ENCODE results near the gene SIK3.
"Not testable (repeated sequence)": the region's sequence is repeated elsewhere in the genome, so short reads cannot be mapped to it uniquely, and the experiment has no call there.

SIK3 gene

DNA sequence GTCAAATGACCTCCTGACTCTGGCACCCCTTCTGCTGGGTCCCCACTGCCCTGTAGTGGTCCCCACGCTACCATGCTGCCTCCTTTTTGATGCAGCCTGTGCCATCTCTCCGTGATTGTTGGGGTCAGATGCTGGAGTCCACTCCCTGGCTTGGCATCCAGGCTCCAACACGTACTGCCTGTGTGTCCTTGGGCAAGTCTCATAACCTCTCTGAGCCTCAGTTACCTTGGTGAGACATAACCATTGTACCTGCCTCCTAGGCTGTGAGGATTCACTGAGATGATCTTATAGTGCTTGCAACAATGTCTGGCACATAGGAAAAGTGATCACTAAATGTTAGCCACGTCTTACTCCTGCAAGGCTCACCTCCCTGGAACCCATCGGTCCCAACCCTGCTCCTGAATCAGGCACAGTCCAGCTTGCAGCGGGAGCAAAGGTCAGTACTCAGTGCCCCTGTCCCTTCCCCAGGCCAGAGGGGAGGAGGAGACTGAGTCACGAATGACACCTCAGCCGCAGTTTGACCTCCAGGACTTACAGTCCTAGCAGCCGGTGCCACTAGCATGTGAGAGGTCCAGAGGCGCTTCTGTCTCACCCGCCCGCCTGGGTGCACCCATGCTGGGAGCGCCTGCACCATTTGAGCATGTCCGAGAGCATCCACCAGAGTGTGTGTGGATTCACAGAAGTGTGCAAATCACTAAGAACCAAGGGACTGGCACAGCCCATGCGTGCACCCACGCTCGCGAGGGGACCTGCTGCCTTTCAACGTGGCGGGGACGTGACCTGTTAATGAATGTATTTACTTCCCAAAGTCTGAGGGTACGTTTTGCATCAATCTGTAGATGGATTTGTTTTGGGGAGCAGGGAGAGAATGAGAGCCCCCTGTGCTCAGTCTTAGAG is 272.1 kb downstream of the SIK3 start:
- no peak for DNase-seq (ENCODE audit: low spot score)

DNA sequence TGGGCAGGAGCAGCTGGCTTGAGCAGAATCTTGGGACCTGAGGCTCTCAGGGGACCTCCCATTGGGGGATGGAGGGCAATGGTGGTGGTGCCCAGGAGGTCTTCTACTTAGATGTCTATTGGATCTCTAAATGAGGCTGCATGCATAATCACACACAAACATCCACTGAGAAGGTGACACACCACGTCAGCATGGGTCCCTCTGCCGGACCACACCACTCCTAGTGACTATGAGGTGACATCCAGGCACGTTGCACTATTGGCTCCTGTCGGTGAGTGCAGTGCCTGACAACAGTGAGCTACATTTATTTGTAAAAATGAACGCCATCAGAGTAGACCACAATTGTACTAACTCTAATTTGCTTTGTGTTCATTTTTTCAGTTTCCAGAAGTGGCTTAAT is 272.8 kb downstream of the SIK3 start:
- DNase-seq (ENCODE audit: low spot score): no peak

DNA sequence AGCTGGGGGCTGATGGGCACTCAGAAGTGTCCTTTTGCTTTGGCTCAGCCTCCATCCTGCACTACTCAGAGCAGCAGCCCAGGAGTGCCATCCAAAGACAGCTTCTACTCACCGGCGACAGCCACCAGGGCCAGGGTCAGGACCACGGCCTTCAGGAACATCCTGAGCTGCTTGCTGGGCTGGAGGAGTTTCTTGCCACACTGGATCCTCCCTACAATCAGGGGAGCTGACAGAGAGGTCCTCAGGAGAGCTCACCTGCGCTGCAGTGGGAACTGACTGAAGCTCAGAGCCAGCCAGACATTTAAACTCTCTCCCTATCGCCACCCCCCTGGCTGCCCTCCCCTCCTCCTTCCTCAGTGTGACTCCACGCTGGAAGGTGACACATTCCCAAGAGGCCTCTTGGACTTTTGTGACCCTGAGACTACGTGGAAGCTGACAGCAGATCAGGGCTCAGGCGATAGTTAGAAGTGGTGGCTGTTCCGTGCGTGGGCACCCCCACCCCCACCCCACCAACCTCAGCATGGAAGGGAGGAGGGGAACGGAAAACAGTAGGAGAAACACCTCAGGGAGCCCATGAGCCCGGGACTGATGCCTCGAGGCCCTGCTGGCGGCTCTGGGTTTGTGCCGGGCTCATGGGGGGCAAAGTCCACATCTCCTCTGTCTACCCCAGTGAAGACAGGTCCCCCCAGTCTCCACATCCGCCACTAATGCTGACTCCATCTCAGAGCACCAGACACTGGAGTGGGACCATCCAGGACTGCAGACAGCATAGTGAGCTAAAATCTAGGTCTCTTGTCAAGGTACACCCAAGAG is 275.0 kb downstream of the SIK3 start, which contains the start of gene APOA4:
Gene APOA4, minus strand, starts transcription at position 274 of the 813 bp plus-strand sequence. Its CDS starts 113 bp downstream, at position 161.
- DNase-seq (ENCODE audit: low spot score): no peak

DNA sequence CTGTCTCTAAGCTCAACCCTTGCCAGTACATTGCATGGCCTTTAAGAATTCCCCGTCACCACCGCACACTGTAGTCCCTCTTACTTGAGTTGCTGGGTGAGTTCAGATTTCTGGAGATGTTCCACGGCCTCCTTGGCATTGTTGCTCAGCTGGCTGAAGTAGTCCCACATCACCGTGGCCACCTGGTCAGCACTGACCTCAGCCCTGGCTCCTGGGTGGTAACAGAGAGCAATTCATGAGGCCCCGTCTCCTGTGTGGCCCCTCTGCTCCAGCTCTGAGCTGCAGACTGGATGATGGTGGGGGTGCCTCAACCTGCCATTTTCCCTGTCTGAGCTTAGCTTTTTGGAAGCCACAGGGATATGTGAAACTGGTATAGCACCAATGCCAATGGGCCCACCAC is 275.7 kb downstream of the SIK3 start:
- no peak for DNase-seq (ENCODE audit: low spot score)

DNA sequence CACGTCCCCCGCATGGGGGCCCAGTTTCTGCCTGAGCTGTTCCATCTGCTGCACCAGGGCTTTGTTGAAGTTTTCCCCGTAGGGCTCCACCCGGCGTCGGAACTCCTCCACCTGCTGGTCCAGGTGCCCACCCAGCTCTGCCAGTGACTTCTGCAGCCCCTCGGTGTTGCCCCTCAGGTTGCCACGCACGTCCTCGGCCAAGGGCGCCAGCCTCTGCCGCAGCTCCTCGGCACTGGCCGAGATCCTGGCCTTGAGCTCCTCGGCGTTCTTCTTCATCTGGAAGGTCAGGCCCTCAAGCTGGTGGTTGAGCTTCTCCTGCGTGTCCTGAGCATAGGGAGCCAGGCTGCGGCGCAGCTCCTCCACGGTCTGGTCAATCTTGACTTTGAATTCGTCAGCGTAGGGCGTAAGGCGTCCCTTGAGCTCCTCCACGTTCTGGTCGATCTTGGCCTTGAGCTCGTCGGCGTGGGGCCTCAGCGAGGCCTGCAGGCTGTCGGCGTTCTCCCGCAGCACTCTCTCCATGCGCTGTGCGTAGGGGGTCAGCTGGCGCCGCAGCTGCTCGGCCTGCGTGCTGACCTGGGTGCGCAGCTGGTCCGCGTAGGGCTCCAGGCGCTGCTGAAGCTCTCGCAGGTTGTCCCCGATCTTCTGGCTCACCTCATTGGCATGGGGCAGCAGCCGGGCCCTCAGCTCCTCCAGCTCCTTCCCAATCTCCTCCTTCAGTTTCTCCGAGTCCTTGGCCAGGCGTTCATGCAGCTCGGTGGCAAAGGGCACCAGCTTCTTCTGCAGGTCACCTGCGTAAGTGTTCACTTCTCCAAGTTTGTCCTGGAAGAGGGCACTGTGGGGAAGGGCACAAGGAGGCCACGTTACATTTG is 276.9 kb downstream of the SIK3 start:
- no peak for DNase-seq (ENCODE audit: low spot score)

DNA sequence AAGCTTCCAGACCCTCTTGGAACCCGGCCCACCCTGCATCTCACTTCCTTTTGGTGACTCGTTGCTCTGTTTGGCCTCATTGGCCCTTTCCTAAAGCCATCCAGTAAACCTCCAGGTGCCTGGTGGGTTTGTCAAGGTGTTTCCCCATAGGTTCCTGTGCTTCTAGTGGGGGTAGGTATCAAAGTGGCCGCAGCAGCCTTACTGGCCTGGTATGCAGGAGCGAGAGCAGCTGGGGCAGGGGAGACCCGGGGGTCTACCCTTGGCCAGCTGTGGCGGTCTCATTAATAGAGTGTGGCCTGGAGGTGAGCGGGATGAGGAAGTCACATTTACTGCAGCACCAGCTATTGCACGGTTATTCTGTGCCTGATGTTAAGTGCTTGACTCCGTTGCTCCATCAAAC is 279.2 kb downstream of the SIK3 start:
- no peak for DNase-seq (ENCODE audit: low spot score)

DNA sequence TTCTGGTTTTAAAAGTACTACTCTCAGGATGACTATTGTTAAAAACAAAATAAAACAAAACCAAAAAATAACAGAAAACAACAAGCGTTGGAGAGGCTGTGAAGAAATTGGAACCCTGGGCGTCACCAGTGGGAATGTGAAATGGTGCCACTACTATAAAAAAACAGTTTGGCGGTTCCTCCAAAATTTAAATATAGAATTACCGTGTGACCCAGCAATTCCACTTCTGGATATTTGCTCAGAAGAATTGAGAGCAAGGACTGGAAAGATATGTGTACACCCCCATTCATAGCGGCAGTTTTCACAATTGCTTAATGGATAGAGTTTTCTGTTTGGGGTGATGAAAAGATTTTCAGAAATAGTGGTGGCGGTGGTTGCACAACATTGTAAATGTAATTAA is 283.7 kb downstream of the SIK3 start:
- no peak for DNase-seq (ENCODE audit: low spot score)

DNA sequence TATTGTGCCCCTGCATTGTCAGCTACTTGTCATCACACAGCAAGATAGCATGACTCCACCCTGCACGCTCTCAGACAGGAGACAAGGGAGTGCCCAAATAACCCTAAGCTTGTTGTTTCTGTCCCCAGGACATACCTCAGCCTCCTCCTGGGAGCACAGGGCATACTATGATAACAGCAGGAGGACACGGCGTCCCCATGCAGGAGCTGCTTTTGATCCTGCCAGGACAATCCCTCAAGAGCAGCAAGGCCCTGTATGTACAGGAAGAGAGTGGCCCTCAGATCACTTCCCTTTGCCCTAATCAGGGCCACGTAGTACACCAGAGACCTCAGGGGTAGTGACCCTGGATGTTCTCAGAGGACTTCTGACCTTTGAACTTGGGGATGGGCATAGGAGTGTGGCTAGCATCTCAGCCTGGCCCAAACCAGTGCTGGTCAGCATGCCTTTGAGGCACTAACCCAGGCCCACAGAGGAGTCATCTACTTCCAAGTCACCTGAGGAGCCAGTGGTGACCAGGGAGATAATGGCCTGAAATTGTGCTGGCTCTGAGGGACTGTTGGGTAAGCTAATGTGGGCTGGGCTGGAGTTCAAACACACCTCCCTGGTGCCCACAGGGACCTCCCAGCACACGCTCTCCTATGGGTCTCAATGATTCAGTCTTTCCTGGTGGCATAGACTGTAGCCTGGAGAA is 284.3 kb downstream of the SIK3 start:
- no peak for DNase-seq (ENCODE audit: low spot score)

DNA sequence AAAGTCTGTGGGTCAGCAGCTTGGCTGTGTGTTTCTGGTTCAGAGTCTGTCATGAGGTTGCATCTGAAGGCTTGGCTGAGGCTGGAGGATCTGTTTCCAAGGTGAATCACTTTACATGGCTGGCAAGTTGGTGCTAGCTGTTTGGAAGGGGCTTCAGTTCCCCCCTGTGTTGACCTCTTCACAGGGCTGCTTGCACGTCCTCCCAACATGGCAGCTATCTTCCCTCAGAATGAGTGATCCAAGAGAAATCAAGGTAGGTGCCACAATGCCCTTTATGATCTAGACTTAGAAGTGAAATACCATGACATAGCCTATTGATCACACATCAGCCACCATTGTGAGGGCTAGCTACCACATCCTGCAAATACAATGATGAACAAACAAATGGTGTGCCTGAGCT is 285.1 kb downstream of the SIK3 start:
- no peak for DNase-seq (ENCODE audit: low spot score)

DNA sequence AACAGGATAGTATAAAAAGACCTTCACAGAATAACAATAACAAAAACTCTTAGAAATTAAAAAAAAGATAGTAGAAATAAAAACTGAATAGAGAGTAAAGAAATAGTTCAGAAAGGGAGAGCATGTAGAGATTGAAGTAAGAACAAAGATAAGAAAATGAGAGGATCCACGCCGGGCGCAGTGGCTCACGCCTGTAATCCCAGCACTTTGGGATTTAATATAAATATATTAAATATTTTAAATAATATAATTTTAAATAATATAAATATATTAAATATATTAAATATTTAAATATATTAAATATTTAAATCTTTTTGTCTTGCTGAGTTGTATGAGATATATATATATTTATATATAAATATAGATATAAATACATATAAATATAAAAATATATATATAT is 286.1 kb downstream of the SIK3 start:
- DNase-seq (ENCODE audit: low spot score): no peak

DNA sequence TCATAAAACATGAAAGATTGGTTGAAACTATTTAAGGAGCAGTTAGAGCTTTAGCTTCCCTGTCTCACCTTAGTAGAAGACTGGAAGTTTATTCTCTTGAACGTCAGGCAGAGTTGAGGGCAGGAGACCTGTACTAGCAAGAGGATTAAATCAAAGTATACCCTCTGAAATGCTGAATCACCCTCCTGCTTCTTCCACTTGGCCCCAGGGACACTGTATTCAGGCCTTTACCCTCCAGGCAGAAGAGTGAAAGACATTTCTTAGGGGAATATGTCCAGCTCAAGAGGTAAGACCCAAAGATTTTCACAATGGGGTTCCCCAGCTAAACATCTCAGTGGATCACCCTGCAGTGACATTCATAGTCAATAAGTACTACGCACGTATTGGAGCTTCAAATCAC is 287.0 kb downstream of the SIK3 start:
- no peak for DNase-seq (ENCODE audit: low spot score)

DNA sequence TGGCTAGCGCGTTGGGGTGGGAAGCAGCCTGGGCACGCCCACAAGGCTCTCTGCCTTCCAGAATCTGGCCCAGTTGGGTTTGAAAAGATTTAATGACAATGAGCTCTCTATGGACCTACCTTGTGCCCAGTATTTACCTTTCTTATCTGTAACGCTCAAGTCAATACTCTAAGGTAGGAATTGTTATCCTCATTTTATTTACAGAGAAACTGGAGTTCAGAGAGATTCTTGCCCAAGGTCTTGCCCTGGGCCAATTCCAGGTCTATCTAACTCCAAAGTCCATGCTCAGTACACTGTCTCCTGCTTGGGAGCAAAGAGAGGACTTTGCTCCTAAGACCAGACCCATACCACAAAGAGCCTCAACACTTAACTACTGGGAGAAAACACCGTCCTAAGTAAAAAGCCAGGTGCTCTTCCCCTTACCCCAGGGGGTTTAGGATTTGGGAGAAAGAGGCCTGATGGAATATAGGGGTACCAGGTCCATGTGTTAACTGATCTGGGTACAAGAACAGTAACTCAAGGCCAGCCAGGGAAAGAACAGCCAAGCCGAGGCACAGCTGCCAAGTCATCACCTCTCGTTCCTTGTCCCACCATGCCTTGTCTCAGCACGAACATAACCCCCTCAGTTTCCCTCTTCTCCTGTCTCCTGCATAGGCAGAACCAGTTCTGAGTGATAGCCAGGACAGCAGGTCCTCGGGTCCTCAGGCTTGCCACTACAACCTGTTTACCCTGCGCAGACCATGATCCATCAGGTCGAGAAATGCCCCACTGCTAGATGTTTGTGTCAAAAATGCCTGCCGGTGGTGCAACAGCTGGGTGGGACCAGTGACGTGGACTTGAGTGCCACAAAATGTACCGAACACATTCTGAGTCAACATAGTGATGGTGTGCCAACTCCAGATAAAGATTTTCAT is 289.7 kb downstream of the SIK3 start:
- DNase-seq (ENCODE audit: low spot score): no peak

DNA sequence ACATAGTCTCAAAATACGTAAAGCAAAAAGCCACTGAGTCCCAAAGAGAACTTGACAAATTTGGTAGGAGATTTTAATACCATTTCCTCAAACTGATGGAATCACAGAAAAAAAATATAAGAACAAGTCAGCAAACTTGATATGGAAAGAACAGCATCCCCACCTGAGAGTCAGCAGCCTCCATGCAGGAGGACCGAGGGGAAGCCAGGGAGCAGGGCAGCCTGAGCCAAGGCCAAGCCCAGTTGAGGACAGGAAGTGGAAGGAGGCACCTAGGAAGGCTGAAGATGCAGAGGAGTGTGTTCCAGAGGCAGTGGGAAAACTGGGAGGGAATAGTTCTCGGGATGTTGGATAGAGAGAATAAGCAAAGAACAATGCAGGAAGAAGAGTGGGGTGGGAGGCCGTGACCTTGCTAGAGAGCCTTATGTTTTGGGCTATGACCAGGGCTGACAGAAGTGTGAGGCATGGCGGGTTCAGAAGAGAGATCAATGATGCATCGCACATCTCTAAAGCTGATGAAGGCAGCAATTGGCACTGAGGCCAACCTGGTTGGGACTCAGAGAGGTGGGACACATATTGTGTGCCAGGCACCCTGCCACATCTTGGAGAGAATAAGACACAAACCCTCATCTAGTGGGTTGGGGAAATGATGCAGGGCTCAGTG is 290.5 kb downstream of the SIK3 start:
- DNase-seq (ENCODE audit: low spot score): no peak

DNA sequence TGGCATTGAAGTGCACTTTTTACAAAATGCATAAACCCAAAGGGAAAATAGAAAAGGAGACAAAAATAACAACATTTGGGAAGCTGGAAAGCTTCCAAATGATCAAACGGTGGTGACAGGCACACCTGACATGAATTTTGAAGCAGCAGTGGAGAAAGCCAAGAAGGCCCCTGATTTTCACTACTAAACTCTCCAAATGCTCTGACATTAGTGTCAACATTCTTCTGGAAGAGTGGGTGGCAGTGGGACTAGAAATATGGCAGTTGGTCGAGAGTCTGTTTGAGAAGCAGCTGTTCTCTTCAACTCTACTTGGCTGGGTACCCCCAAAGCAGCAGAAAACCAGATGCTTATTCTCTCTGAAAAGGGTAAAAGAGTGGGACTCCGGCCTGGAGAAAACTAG is 294.2 kb downstream of the SIK3 start:
- no peak for DNase-seq (ENCODE audit: low spot score)

DNA sequence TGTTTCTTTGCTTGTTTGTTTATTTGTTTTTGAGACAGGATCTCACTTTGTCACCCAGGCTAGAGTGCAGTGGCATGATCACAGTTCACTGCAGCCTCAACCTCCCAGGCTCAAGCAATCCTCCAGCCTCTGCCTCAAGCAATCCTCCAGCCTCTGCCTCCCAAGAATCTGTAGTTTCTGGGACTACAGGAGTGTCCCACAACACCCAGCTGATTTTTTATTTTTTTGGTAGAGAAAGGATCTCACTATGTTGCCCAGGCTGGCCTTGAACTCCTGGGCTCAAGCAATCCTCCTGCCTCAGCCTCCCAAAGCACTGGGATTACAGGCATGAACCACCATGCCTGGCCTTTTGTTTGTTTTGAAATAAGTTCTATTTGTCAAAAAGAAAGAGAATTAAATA is 296.6 kb downstream of the SIK3 start:
- not testable (repeated sequence) for DNase-seq (ENCODE audit: low spot score)

DNA sequence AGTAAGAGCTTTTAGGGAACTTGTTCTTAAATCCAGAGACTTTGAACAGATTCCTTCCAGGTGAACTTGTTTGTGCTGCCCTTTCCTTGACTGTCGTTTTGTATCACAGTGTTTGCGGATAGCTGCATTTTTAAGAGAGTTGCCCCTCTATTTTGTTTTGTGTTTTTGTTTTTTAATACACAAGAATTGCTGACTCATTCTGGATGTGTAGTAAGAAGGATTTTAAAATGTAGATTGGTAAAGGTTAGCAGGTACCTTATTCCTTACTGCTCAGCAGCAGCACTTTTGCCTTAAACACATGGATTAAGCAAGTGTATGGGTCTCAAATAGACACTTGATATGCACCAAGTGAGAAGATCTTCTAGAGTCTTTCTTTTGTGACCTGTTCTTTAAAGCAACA is 297.6 kb downstream of the SIK3 start:
- DNase-seq (ENCODE audit: low spot score): no peak

DNA sequence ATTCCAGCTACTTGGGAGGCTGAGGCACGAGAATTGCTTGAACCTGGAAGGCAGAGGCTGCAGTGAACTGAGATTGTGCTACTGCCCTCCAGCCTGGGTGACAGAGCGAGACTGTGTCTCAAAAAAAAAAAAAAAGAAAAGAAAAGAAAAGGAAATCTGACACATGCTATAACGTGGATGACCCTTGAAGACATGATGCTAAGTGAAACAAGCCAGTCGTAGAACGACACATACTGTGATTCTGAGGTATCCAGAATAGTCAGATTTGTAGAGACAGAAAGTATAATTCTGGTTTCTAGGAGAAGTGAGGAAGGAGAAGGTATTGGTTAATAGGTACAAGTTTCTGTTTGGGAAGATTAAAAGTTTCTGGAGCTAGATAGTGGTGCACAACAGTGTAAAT is 299.9 kb downstream of the SIK3 start:
- no peak for DNase-seq (ENCODE audit: low spot score)

DNA sequence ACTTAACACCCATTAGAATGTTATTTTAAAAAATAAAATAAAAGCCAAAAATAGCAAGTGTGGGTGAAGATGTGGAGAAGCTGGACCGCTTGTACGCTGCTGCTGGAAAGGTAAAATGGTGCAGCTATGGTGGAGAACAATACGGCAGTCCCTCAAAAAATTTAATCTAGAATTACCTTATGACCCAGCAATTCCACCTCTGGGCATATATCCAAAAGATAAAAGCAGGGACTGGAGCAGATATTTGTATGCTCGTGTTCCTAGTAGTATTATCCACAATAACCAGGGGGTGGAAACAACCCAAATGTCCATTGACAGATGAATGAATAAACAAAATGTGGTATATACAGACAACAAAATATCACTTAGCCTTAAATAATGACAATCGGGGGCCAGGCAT is 300.4 kb downstream of the SIK3 start:
- no peak for DNase-seq (ENCODE audit: low spot score)

DNA sequence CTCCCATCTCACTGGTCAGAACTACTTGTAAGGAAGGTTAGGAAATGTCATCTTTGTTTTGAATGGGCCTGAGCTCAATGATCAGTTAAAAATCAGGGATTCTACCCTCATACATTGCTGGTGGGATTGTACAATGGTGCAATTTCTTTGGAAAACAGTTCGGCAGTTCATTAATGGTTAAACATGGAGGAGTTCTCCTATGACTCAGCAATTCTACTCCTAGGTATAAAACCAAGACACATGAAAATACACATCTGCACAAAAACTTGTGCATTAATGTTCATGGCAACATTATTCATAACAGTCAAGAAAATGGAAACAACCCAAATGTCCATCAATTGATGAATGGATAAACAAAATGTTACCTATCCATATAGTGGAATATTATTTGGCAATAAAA is 301.7 kb downstream of the SIK3 start:
- no peak for DNase-seq (ENCODE audit: low spot score)

DNA sequence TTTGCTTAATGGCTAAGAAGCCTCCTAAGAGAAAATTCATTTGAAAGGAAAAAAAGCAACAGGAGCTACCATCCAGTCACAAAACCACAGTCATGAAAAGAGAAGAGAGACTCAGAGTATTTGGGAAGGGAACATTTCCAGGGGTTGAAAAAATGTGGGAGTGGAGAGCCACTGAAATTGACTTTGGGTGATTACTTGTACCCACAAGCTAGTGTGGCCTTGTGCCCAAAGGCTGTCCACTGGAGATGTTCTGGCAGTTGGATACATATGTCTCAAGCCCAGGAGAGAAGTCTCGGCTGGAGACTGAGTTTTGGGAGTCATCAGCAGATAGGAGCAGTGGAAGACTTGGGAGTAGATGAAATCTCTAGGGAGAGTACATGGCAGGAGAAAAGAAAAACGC is 303.4 kb downstream of the SIK3 start:
- DNase-seq (ENCODE audit: low spot score): no peak
